Vagina (tissue), 2 donors: ENCODE results near the gene C1orf21. TPM values are rescaled to one million over a fixed set of nuclear protein-coding genes. Genes with fewer than 3 reads are reported as not detected.
A peak's percentile ranks its signal among the peaks of the same experiment; 100 is the strongest.

Experiments
- DNase-seq, 2 donors: peaks; one replicate each; pipeline ENCODE4 v3.0.0-alpha.2; 2017; ENCODE audit errors: extremely low spot score in 2 of 2
- H3K27ac ChIP-seq: fragments of 200-600 bp; sonication (generic); one replicate; pipeline ENCODE4 v1.5.1; 2019
- H3K27me3 ChIP-seq: fragments of 200-600 bp; sonication (generic); one replicate; pipeline ENCODE4 v1.5.1; 2019
- H3K36me3 ChIP-seq, 2 donors: fragments of 200-600 bp; sonication (generic); one replicate each; pipeline ENCODE4 v1.5.1; 2017 to 2019
- H3K4me1 ChIP-seq: fragments of 200-600 bp; sonication (generic); one replicate; pipeline ENCODE4 v1.5.1; 2019
- H3K4me3 ChIP-seq, 2 donors: fragments of 200-600 bp; sonication (generic); 1 replicate in 1 of 2; 2 replicates in 1 of 2; pipeline ENCODE4 v1.5.1; 2016 to 2019
- H3K9me3 ChIP-seq: fragments of 200-600 bp; sonication (generic); one replicate; pipeline ENCODE4 v1.5.1; 2019
- CTCF ChIP-seq, 3 experiments: fragments of 450-650 bp in 2 of 3; fragments of 200-600 bp in 1 of 3; sonication (generic) in 1 of 3; IDR thresholded peaks; one replicate each; pipeline ENCODE4 v1.5.1; 2017 to 2019; ENCODE audit warnings: antibody characterized with exemption in 3 of 3, mild to moderate bottlenecking in 2 of 3, moderate library complexity in 2 of 3
- POLR2A ChIP-seq, 2 donors: fragments of 450-650 bp; IDR thresholded peaks; one replicate each; pipeline ENCODE4 v1.6.1; 2017; ENCODE audit warnings: antibody characterized with exemption in 2 of 2, mild to moderate bottlenecking in 2 of 2, moderate library complexity in 2 of 2
- POLR2AphosphoS5 ChIP-seq, 2 donors: sonication (generic); formaldehyde crosslinking; IDR thresholded peaks; one replicate each; pipeline ENCODE4 v1.9.0; 2017; ENCODE audit warnings: antibody characterized with exemption in 2 of 2, mild to moderate bottlenecking in 2 of 2, low read depth in 1 of 2; ENCODE audit not compliant: insufficient read depth in 1 of 2
- intact Hi-C: fragments of 100-400 bp; cut with DNase I; formaldehyde crosslinking; loops from one replicate; pipeline ENCODE4 v1.15.1; 2023
- total RNA-seq: library from RNA; depleted of rRNA; stranded (reverse); fragments of >200 nt; gene quantifications from one replicate; pipeline ENCODE4 v1.2.3, GENCODE V29; 2016

The C1orf21 gene
- total RNA-seq, 1 donor from 2014 or later: 24.1 TPM

- H3K27me3 ChIP-seq: no peaks in the 10 kb centered on the region
- no peak overlapping the region for H3K4me3 ChIP-seq
- TF ChIP-seq POLR2AphosphoS5 (IDR thresholded peaks at IDR 0.05; ENCODE audit: insufficient read depth in 1 of 2, low read depth in 1 of 2): peak in 1 of 2 donors; percentile 24
- no peak for TF ChIP-seq CTCF (IDR thresholded peaks at IDR 0.05)
- no peaks in the 10 kb centered on the region for H3K9me3 ChIP-seq
- DNase-seq: no peak
- intact Hi-C loops: no loop called here
- H3K36me3 ChIP-seq: no peaks in the 10 kb centered on the region
- H3K27ac ChIP-seq: peak overlapping the region; percentile 64
- peaks cover 26% of the 10 kb centered on the region for H3K4me1 ChIP-seq
Measured at GRCh38 chr1:184576822-184577221, 190.0 kb downstream of the C1orf21 start.

GRCh38 chr1:184577319-184577718 lies 190.5 kb downstream of the C1orf21 start:
- H3K36me3 ChIP-seq: no peaks in the 10 kb centered on the region
- H3K9me3 ChIP-seq: no peaks in the 10 kb centered on the region
- TF ChIP-seq POLR2AphosphoS5 (IDR thresholded peaks at IDR 0.05; ENCODE audit: insufficient read depth in 1 of 2, low read depth in 1 of 2) (peak in 1 of 2 donors; percentile 9), CTCF (IDR thresholded peaks at IDR 0.05) (no peak), POLR2A (IDR thresholded peaks at IDR 0.05) (no peak)
- intact Hi-C loops: no loop called here
- H3K27ac ChIP-seq: peak overlapping the region; percentile 64
- H3K4me3 ChIP-seq: no peak overlapping the region
- H3K27me3 ChIP-seq: no peaks in the 10 kb centered on the region
- DNase-seq: no peak
- H3K4me1 ChIP-seq: peaks cover 26% of the 10 kb centered on the region

GRCh38 chr1:184582411-184582810 lies 195.6 kb downstream of the C1orf21 start:
- no peak for DNase-seq
- Histone ChIP-seq H3K9me3 (no peaks in the 10 kb centered on the region), H3K27me3 (no peaks in the 10 kb centered on the region), H3K27ac (no peak overlapping the region), H3K4me3 (no peak overlapping the region), H3K36me3 (no peaks in the 10 kb centered on the region), H3K4me1 (peaks cover 12% of the 10 kb centered on the region)
- TF ChIP-seq POLR2AphosphoS5 (IDR thresholded peaks at IDR 0.05; ENCODE audit: insufficient read depth in 1 of 2, low read depth in 1 of 2): no peak
- no peak for TF ChIP-seq CTCF (IDR thresholded peaks at IDR 0.05)
- TF ChIP-seq POLR2A (IDR thresholded peaks at IDR 0.05): no peak
- intact Hi-C loops: no loop called here

GRCh38 chr1:184583849-184584248 lies 197.0 kb downstream of the C1orf21 start:
- no peak for DNase-seq
- intact Hi-C loops: no loop called here
- Histone ChIP-seq H3K27me3 (no peaks in the 10 kb centered on the region), H3K36me3 (no peaks in the 10 kb centered on the region), H3K9me3 (no peaks in the 10 kb centered on the region), H3K4me1 (peaks cover 4% of the 10 kb centered on the region), H3K4me3 (no peak overlapping the region), H3K27ac (no peak overlapping the region)
- no peak for TF ChIP-seq POLR2AphosphoS5 (IDR thresholded peaks at IDR 0.05; ENCODE audit: insufficient read depth in 1 of 2, low read depth in 1 of 2)
- no peak for TF ChIP-seq POLR2A (IDR thresholded peaks at IDR 0.05)
- TF ChIP-seq CTCF (IDR thresholded peaks at IDR 0.05): no peak

- H3K4me1 ChIP-seq: peaks cover 10% of the 10 kb centered on the region
- no peak overlapping the region for H3K27ac ChIP-seq
- intact Hi-C loops: no loop called here
- no peaks in the 10 kb centered on the region for H3K9me3 ChIP-seq
- TF ChIP-seq CTCF (IDR thresholded peaks at IDR 0.05): no peak
- TF ChIP-seq POLR2AphosphoS5 (IDR thresholded peaks at IDR 0.05; ENCODE audit: insufficient read depth in 1 of 2, low read depth in 1 of 2): no peak
- no peak for DNase-seq
- H3K4me3 ChIP-seq: no peak overlapping the region
- no peaks in the 10 kb centered on the region for H3K27me3 ChIP-seq
- H3K36me3 ChIP-seq: no peaks in the 10 kb centered on the region
Measured at GRCh38 chr1:184588701-184589100, 201.9 kb downstream of the C1orf21 start.
